ENCODE data around the gene PSMD5. TPM values are rescaled to one million over a fixed set of nuclear protein-coding genes. Genes with fewer than 3 reads are reported as not detected.

Gene PSMD5
- total and polyA plus RNA-seq, 2 donors from 2014 or later = 17.1 to 38.3 TPM

- intact Hi-C loops (cut with DNase I) = no loop called here
- H3K4me1 ChIP-seq (ENCODE audit: control insufficient read depth in 2 of 3, insufficient read depth in 2 of 3, low read depth in 1 of 3, low read length in 3 of 3) = peaks cover 0 to 4% (median 3%) of the 10 kb centered on the region in 3 donors
- H3K9ac ChIP-seq (ENCODE audit: low read length in 3 of 3) = peak overlapping the region in 2 of 3 donors; percentile 41 to 59
- no peaks in the 10 kb centered on the region for H3K27me3 ChIP-seq (ENCODE audit: control insufficient read depth, insufficient read depth, low read length)
- H3K9me3 ChIP-seq (ENCODE audit: control insufficient read depth in 2 of 3, insufficient read depth in 1 of 3, low read length in 3 of 3) = no peaks in the 10 kb centered on the region
- TF ChIP-seq CTCF (IDR thresholded peaks at IDR 0.05; ENCODE audit: borderline replicate concordance, extremely low read depth, insufficient read depth) = peak; percentile 27
- DNase-seq (peak; percentile 94 to 99 (median 97)), FAIRE-seq (no peak)
- H3K4me3 ChIP-seq (ENCODE audit: low read length in 3 of 3) = peak overlapping the region; percentile 54 to 66 (median 65)
- peak overlapping the region; percentile 82 to 86 for H3K27ac ChIP-seq (ENCODE audit: low read depth in 2 of 2, low read length in 2 of 2)
- H3K36me3 ChIP-seq (ENCODE audit: control insufficient read depth in 2 of 3, insufficient read depth in 3 of 3, low read length in 3 of 3) = no peaks in the 10 kb centered on the region
These were observed 26.1 kb upstream of the PSMD5 start for GRCh38 chr9:120868676-120869359.

- DNase-seq = no peak
- Histone ChIP-seq H3K36me3 (ENCODE audit: control insufficient read depth in 2 of 3, insufficient read depth in 3 of 3, low read length in 3 of 3) (no peaks in the 10 kb centered on the region), H3K4me3 (ENCODE audit: low read length in 3 of 3) (peak overlapping the region; percentile 49 to 65 (median 59)), H3K27ac (ENCODE audit: low read depth in 2 of 2, low read length in 2 of 2) (peak overlapping the region; percentile 57 to 75), H3K9ac (ENCODE audit: low read length in 3 of 3) (peak overlapping the region in 1 of 3 donors; percentile 28), H3K9me3 (ENCODE audit: control insufficient read depth in 2 of 3, insufficient read depth in 1 of 3, low read length in 3 of 3) (no peaks in the 10 kb centered on the region), H3K27me3 (ENCODE audit: control insufficient read depth, insufficient read depth, low read length) (no peaks in the 10 kb centered on the region), H3K4me1 (ENCODE audit: control insufficient read depth in 2 of 3, insufficient read depth in 2 of 3, low read depth in 1 of 3, low read length in 3 of 3) (peaks cover 0 to 4% (median 3%) of the 10 kb centered on the region in 3 donors)
- FAIRE-seq = no peak
- no peak for TF ChIP-seq CTCF (IDR thresholded peaks at IDR 0.05; ENCODE audit: borderline replicate concordance, extremely low read depth, insufficient read depth)
- intact Hi-C loops (cut with DNase I) = no loop called here
These were observed 25.6 kb upstream of the PSMD5 start for GRCh38 chr9:120868339-120868675.

GRCh38 chr9:120867676-120868338 is 25.1 kb upstream of the PSMD5 start:
- no peak for DNase-seq
- TF ChIP-seq CTCF (IDR thresholded peaks at IDR 0.05; ENCODE audit: borderline replicate concordance, extremely low read depth, insufficient read depth) = no peak
- Histone ChIP-seq H3K9ac (ENCODE audit: low read length in 3 of 3) (no peak overlapping the region), H3K4me1 (ENCODE audit: control insufficient read depth in 2 of 3, insufficient read depth in 2 of 3, low read depth in 1 of 3, low read length in 3 of 3) (peaks cover 0 to 4% (median 3%) of the 10 kb centered on the region in 3 donors), H3K27me3 (ENCODE audit: control insufficient read depth, insufficient read depth, low read length) (no peaks in the 10 kb centered on the region), H3K9me3 (ENCODE audit: control insufficient read depth in 2 of 3, insufficient read depth in 1 of 3, low read length in 3 of 3) (no peaks in the 10 kb centered on the region), H3K4me3 (ENCODE audit: low read length in 3 of 3) (peak overlapping the region; percentile 49 to 65 (median 59)), H3K36me3 (ENCODE audit: control insufficient read depth in 2 of 3, insufficient read depth in 3 of 3, low read length in 3 of 3) (no peaks in the 10 kb centered on the region), H3K27ac (ENCODE audit: low read depth in 2 of 2, low read length in 2 of 2) (no peak overlapping the region)
- FAIRE-seq = no peak
- intact Hi-C loops (cut with DNase I) = no loop called here

All from kidney (tissue), 14 donors.